ENCODE measurements around the gene THSD4.

THSD4 gene

GRCh38 chr15:71118881-71119632, 3.8 kb downstream of the THSD4 start:
- peaks cover 23% of the 10 kb centered on the region for H3K4me1 ChIP-seq (ENCODE audit: low read length)
- H3K79me2 ChIP-seq (ENCODE audit: low read length): no peaks in the 10 kb centered on the region
- H3K27ac ChIP-seq (ENCODE audit: low read length): no peak overlapping the region
- H3K9me3 ChIP-seq (ENCODE audit: insufficient read depth, low read length): no peaks in the 10 kb centered on the region
- H4K20me1 ChIP-seq (ENCODE audit: insufficient read depth, low read length): no peaks in the 10 kb centered on the region
- peaks cover 20% of the 10 kb centered on the region for H3K27me3 ChIP-seq (ENCODE audit: low read depth, low read length)
- H3K4me2 ChIP-seq (ENCODE audit: low read length): peak overlapping the region; percentile 51
- no peak overlapping the region for H2AFZ ChIP-seq (ENCODE audit: low read depth, low read length)
- 0 out of 2 replicates have a peak overlapping the region, but pooled peaks have one; percentile 4 for H3K4me3 ChIP-seq (ENCODE audit: low read length)
- TF ChIP-seq, protein P1, sequence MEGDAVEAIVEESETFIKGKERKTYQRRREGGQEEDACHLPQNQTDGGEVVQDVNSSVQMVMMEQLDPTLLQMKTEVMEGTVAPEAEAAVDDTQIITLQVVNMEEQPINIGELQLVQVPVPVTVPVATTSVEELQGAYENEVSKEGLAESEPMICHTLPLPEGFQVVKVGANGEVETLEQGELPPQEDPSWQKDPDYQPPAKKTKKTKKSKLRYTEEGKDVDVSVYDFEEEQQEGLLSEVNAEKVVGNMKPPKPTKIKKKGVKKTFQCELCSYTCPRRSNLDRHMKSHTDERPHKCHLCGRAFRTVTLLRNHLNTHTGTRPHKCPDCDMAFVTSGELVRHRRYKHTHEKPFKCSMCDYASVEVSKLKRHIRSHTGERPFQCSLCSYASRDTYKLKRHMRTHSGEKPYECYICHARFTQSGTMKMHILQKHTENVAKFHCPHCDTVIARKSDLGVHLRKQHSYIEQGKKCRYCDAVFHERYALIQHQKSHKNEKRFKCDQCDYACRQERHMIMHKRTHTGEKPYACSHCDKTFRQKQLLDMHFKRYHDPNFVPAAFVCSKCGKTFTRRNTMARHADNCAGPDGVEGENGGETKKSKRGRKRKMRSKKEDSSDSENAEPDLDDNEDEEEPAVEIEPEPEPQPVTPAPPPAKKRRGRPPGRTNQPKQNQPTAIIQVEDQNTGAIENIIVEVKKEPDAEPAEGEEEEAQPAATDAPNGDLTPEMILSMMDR (IDR thresholded peaks at IDR 0.05; ENCODE audit: low read depth, low read length): no peak
- no peak for TF ChIP-seq EZH2phosphoT487 (IDR thresholded peaks at IDR 0.05; ENCODE audit: low read depth)
- H3K9ac ChIP-seq (ENCODE audit: low read length): no peak overlapping the region
- H3K36me3 ChIP-seq (replicated peaks; ENCODE audit: low read depth, low read length): no peaks in the 10 kb centered on the region

- TF ChIP-seq, protein P1 (IDR thresholded peaks at IDR 0.05; ENCODE audit: low read depth, low read length): no peak
- TF ChIP-seq EZH2phosphoT487 (IDR thresholded peaks at IDR 0.05; ENCODE audit: low read depth): no peak
- Histone ChIP-seq H3K36me3 (replicated peaks; ENCODE audit: low read depth, low read length) (no peaks in the 10 kb centered on the region), H3K79me2 (ENCODE audit: low read length) (no peaks in the 10 kb centered on the region)
Observed at GRCh38 chr15:71120428-71120944, 5.2 kb downstream of the THSD4 start.

GRCh38 chr15:71121442-71121841, 6.2 kb downstream of the THSD4 start:
- Histone ChIP-seq H3K4me2 (ENCODE audit: low read length) (no peak overlapping the region), H3K4me3 (ENCODE audit: low read length) (no peak overlapping the region), H4K20me1 (ENCODE audit: insufficient read depth, low read length) (no peaks in the 10 kb centered on the region), H3K27ac (ENCODE audit: low read length) (no peak overlapping the region), H2AFZ (ENCODE audit: low read depth, low read length) (no peak overlapping the region), H3K27me3 (ENCODE audit: low read depth, low read length) (peaks cover 31% of the 10 kb centered on the region), H3K79me2 (ENCODE audit: low read length) (no peaks in the 10 kb centered on the region), H3K4me1 (ENCODE audit: low read length) (peaks cover 23% of the 10 kb centered on the region), H3K9me3 (ENCODE audit: insufficient read depth, low read length) (no peaks in the 10 kb centered on the region), H3K36me3 (replicated peaks; ENCODE audit: low read depth, low read length) (no peaks in the 10 kb centered on the region), H3K9ac (ENCODE audit: low read length) (no peak overlapping the region)
- no peak for TF ChIP-seq EZH2phosphoT487 (IDR thresholded peaks at IDR 0.05; ENCODE audit: low read depth)
- TF ChIP-seq, protein P1 (IDR thresholded peaks at IDR 0.05; ENCODE audit: low read depth, low read length): no peak

More at GRCh38 chr15:71120428-71120944, 5.2 kb downstream of the THSD4 start:
- Histone ChIP-seq H4K20me1 (ENCODE audit: insufficient read depth, low read length) (no peaks in the 10 kb centered on the region), H3K27ac (ENCODE audit: low read length) (no peak overlapping the region), H3K9ac (ENCODE audit: low read length) (no peak overlapping the region), H2AFZ (ENCODE audit: low read depth, low read length) (no peak overlapping the region), H3K4me3 (ENCODE audit: low read length) (no peak overlapping the region), H3K27me3 (ENCODE audit: low read depth, low read length) (peaks cover 28% of the 10 kb centered on the region), H3K4me2 (ENCODE audit: low read length) (no peak overlapping the region), H3K4me1 (ENCODE audit: low read length) (peaks cover 23% of the 10 kb centered on the region), H3K9me3 (ENCODE audit: insufficient read depth, low read length) (no peaks in the 10 kb centered on the region)

DNA sequence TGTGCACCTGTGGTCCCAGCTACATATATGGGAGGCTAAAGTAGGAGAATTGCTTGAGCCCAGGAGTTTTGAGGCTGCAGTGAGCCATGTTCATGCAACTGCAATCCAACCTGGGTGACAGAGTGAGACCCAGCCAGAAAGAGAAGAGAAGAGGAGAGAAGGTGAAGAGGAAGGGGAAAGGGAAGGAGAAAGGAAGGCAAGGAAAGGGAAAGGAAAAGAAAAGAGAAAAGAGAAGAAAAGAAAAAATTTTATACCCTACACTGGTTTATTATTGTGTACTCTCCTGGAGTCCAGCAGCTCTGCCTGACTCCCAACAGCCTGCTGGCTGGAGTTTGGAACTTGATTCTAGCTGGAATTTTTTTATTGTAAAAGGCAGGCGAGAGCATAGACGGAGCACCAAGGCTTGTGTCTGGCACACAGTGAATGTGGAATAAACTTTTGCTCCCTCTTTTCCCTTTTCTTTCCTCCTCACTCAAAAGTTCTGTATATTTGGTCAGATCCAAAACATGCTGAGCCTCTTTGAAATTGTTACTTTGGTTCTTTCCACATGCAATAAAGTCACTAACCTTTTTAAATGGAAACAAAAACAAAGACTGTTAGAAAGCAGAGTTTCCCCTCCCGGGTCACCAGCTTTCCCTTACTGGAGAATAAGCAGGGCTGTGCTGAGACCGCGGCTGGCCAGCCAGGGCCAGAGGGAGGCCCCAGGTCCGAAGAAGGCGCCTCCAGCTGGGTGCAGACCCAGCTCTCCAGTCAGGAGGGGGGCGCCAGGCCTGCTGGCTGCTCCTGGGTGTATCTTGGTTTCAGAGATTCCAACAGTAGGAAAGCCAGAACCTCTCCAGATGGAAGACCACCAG, 9.9 kb downstream of the THSD4 start:
- Histone ChIP-seq H3K79me2 (ENCODE audit: low read length) (no peaks in the 10 kb centered on the region), H3K36me3 (replicated peaks; ENCODE audit: low read depth, low read length) (no peaks in the 10 kb centered on the region), H3K9ac (ENCODE audit: low read length) (no peak overlapping the region), H3K27me3 (ENCODE audit: low read depth, low read length) (peaks cover 35% of the 10 kb centered on the region), H3K4me2 (ENCODE audit: low read length) (no peak overlapping the region), H3K4me1 (ENCODE audit: low read length) (no peaks in the 10 kb centered on the region), H3K9me3 (ENCODE audit: insufficient read depth, low read length) (no peaks in the 10 kb centered on the region), H4K20me1 (ENCODE audit: insufficient read depth, low read length) (no peaks in the 10 kb centered on the region), H3K27ac (ENCODE audit: low read length) (no peak overlapping the region), H3K4me3 (ENCODE audit: low read length) (no peak overlapping the region), H2AFZ (ENCODE audit: low read depth, low read length) (no peak overlapping the region)
- no peak for TF ChIP-seq EZH2phosphoT487 (IDR thresholded peaks at IDR 0.05; ENCODE audit: low read depth)
- TF ChIP-seq, protein P1 (IDR thresholded peaks at IDR 0.05; ENCODE audit: low read depth, low read length): no peak

All from OCI-LY3 (cell line).